Left lung (tissue), 10 donors: ENCODE results near the gene ASTN2. TPM values are rescaled to one million over a fixed set of nuclear protein-coding genes. Genes with fewer than 3 reads are reported as not detected.

ENCODE experiments used
- ATAC-seq: fragments of 200-7000 bp; cut with Tn5 transposase; one replicate; pipeline ENCODE4 v1.9.1; 2020; ENCODE audit warnings: moderate library complexity
- DNase-seq, 4 donors: peaks; one replicate each; pipeline ENCODE4 v3.0.0-alpha.2; 2013 to 2020
- H3K27ac ChIP-seq, 2 donors: fragments of 200-600 bp; sonication (generic) in 1 of 2; one replicate each; pipeline versions ENCODE4 v1.5.0 to v1.8.0; 2020 to 2021
- H3K27me3 ChIP-seq, 2 donors: fragments of 200-600 bp; sonication (generic) in 1 of 2; one replicate each; pipeline versions ENCODE4 v1.5.0 to v1.8.0; 2020 to 2021
- H3K36me3 ChIP-seq, 2 donors: fragments of 200-600 bp; sonication (generic) in 1 of 2; one replicate each; pipeline versions ENCODE4 v1.5.0 to v1.8.0; 2020 to 2021
- H3K4me1 ChIP-seq, 2 donors: fragments of 200-600 bp; one replicate each; pipeline ENCODE4 v1.8.0; 2021
- H3K4me3 ChIP-seq, 2 donors: fragments of 200-600 bp; sonication (generic) in 1 of 2; one replicate each; pipeline versions ENCODE4 v1.5.0 to v1.8.0; 2020 to 2021; ENCODE audit warnings: mild to moderate bottlenecking in 1 of 2
- H3K9me3 ChIP-seq, 2 donors: fragments of 200-600 bp; sonication (generic) in 1 of 2; one replicate each; pipeline versions ENCODE4 v1.5.0 to v1.8.0; 2020 to 2021
- CTCF ChIP-seq, 2 donors: fragments of 200-600 bp; sonication (generic) in 1 of 2; IDR thresholded peaks; one replicate each; pipeline versions ENCODE4 v1.5.0 to v1.8.0; 2021; ENCODE audit warnings: antibody characterized with exemption in 2 of 2
- intact Hi-C, 2 donors: fragments of 100-400 bp; cut with DNase I; formaldehyde crosslinking; loops; one replicate each; pipeline versions ENCODE4 v1.11.2 to v1.14.2; 2022
- polyA plus RNA-seq, 6 donors: library from polyadenylated mRNA; unstranded; fragments of 120-200 nt; gene quantifications; one replicate each; pipeline ENCODE4 v1.2.1, GENCODE V29; 2013; ENCODE audit not compliant: insufficient read length in 6 of 6
- total RNA-seq, 2 donors: library from RNA; stranded (reverse); fragmentation: NEBNext Ultra II Directional; extraction: Animal tissue kit (Norgen Biotek cat#: 25700); gene quantifications; one replicate each; pipeline ENCODE4 v1.2.1, GENCODE V29; 2021
- donor health status: DM: no; HTN: yes; CAD: no.
- donor health status: DM: no; HTN: no; CAD: no.

The ASTN2 gene
- total and polyA plus RNA-seq, 8 donors = 3.1 to 5.5 (median 4.5) TPM

DNA sequence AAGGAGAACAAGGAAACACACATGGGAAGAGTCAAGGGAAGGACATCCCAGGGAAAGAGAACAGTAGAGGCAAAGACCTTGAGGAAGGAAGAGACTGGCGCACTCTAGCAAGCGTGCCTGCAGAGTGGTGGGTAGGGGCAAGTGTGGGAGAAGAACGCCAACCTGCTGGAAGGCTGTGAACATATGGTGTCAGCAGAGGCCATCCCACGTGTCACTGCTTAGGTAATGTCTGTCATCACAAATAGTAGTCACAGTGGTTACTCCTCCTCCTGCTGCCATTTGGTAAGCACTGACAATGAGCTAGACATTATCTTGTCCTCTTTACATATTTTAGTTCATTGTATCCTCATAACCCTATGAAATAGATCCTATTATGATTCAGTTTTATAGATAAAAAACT is 934.2 kb downstream of the ASTN2 start:
- Histone ChIP-seq H3K36me3 (no peaks in the 10 kb centered on the region), H3K27me3 (no peaks in the 10 kb centered on the region), H3K27ac (no peak overlapping the region), H3K4me1 (no peaks in the 10 kb centered on the region), H3K9me3 (no peaks in the 10 kb centered on the region), H3K4me3 (no peak overlapping the region)
- DNase-seq (no peak), ATAC-seq (no peak)
- intact Hi-C loops = no loop called here
- no peak for TF ChIP-seq CTCF (IDR thresholded peaks at IDR 0.05)

GRCh38 chr9:116479967-116480366 is 934.9 kb downstream of the ASTN2 start:
- no peaks in the 10 kb centered on the region for H3K36me3 ChIP-seq
- H3K4me3 ChIP-seq = no peak overlapping the region
- H3K27me3 ChIP-seq = no peaks in the 10 kb centered on the region
- no peak overlapping the region for H3K27ac ChIP-seq
- no peak for TF ChIP-seq CTCF (IDR thresholded peaks at IDR 0.05)
- no peaks in the 10 kb centered on the region for H3K4me1 ChIP-seq
- no peaks in the 10 kb centered on the region for H3K9me3 ChIP-seq
- no peak for DNase-seq
- no peak for ATAC-seq
- intact Hi-C loops = no loop called here

GRCh38 chr9:116479056-116479544 is 935.8 kb downstream of the ASTN2 start:
- H3K4me1 ChIP-seq = no peaks in the 10 kb centered on the region
- H3K27ac ChIP-seq = no peak overlapping the region
- H3K9me3 ChIP-seq = no peaks in the 10 kb centered on the region
- H3K4me3 ChIP-seq = no peak overlapping the region
- intact Hi-C loops = no loop called here
- no peaks in the 10 kb centered on the region for H3K36me3 ChIP-seq
- DNase-seq (peak in 1 of 4 donors; percentile 25), ATAC-seq (no peak)
- no peaks in the 10 kb centered on the region for H3K27me3 ChIP-seq
- no peak for TF ChIP-seq CTCF (IDR thresholded peaks at IDR 0.05)

GRCh38 chr9:116477584-116478141 is 937.2 kb downstream of the ASTN2 start:
- H3K27ac ChIP-seq = no peak overlapping the region
- H3K36me3 ChIP-seq = no peaks in the 10 kb centered on the region
- no peak overlapping the region for H3K4me3 ChIP-seq
- intact Hi-C loops = no loop called here
- DNase-seq = no peak
- no peaks in the 10 kb centered on the region for H3K4me1 ChIP-seq
- H3K27me3 ChIP-seq = no peaks in the 10 kb centered on the region
- no peaks in the 10 kb centered on the region for H3K9me3 ChIP-seq
- no peak for TF ChIP-seq CTCF (IDR thresholded peaks at IDR 0.05)
- ATAC-seq = no peak

DNA sequence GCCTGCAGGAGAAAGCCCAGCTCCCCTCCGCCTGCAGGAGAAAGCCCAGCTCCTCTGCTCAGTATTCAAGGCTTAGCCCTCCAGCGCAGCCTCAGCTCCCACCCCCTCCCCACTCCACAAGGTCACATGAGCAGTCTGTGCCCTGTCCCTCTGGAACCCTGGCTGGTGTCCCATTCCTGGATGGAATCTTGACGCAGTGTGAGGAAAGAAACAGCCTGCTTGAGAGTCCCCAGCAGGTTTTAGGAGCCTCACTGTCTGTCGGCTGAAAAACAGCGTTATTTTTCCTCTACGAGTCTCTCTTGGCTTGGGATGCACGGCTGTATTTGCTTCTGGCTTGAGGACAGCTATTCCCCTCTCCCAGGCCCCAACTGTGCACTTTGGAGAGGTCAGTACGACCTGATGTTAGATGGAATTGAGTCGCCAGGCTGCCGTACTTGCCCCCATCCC is 937.9 kb downstream of the ASTN2 start:
- intact Hi-C loops = no loop called here

More for the DNA sequence above, 937.9 kb downstream of the ASTN2 start:
- no peaks in the 10 kb centered on the region for H3K27me3 ChIP-seq
- ATAC-seq (no peak), DNase-seq (peak in 2 of 4 donors; percentile 80 to 88)
- no peaks in the 10 kb centered on the region for H3K4me1 ChIP-seq
- H3K36me3 ChIP-seq = no peaks in the 10 kb centered on the region
- no peak overlapping the region for H3K4me3 ChIP-seq
- TF ChIP-seq CTCF (IDR thresholded peaks at IDR 0.05) = no peak
- H3K9me3 ChIP-seq = no peaks in the 10 kb centered on the region
- no peak overlapping the region for H3K27ac ChIP-seq
